HG03159 (cell line): ENCODE results near the gene CYP26C1.

Experiments used
- ATAC-seq: cut with Tn5 transposase; IDR thresholded peaks from one replicate; pipeline ENCODE4 v1.9.1; 2021; ENCODE audit warnings: mild to moderate bottlenecking, moderate library complexity; ENCODE audit not compliant: unreplicated experiment

Gene CYP26C1

DNA sequence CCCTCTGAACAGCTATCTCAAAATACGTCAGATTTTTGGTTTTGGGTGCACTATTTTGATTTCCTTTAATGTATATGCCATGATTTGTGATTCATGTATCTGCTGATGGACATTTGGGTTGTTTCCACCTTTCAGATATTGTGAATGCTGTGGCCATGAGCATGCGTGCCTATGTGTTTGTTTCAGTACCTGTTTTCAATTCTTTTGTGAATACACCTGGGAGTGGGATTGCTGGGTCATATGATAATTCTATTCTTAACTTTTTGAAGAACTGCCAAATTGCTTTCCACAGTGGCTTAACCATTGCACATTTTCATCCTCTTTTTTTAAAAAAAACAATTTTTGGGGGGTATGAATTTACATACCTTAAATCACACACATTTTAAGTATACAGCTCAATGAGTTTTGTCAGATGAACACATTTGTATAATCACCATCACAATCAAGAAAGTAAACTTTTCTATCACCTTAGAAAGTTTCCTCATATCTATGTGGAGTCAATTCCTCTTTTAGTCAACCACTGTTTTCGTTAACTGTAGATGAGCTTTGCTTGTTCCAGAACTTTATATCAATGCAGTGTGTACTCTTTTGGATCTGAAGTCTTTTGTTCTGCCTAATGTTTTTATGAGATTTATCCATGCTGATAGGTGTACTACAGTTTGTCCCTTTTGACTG, 50.0 kb downstream of the CYP26C1 start:
- ATAC-seq, result peak; percentile 81

DNA sequence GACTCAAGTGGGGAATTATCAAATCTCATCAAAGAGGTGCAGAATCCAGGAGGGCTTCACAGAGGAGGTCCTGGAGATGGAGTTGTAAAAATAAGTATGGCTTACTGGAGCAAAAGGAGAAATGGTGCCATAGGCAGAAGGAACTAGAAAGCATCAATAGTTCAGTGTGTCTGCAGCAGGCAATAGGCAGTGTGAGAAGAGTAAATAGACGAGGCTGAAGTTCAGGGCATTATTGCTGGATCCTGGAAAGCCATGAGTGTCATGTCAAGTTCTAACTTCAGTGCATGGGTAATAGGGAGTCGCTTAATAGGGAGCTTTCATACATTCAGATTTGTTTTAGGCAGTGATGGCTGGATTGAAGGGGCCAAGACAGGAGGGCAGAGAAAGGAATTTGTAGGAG, 52.4 kb downstream of the CYP26C1 start:
- no peak for ATAC-seq

DNA sequence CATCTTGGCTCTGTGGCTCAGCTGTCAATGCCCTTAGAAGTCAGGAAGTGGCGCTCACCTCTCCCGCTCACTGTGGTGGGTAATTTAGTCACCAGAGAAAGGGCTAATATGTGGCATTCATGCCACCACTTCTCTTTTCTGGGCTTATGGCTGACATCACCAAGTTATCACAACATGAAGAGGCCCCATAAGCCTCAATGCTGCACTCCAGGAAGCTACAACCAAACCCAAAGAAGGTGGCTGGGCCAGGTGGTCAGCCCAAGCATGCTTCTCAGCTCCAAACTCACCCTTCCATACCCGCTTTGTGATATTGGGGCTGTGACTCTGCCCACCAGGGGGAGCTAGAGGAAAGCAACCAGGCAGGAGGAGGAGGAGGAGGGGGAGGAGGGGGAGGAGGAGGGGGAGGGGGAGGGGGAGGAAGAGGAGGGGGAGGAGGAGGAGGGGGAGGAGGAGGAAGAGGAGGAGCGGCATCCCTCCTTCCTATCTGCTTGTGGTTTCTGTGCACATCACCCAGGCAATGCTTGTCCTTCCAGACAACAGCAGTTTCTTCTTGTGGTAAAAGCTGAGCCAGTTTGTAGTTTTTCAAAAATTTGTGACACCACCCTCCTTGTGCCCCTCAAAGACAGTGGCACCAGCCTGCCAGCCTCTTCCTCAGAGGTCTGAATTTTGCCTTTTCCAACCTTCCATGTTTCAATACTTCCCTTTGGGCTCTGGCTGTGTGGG, 55.2 kb downstream of the CYP26C1 start:
- no peak for ATAC-seq
